HEK293 (cell line): ENCODE measurements around the gene CCDC88C.

ENCODE experiments used
- CTCF ChIA-PET: fragments of 350-600 bp; formaldehyde crosslinking; extraction: SDS; loops from one replicate; lab custom pipeline; 2021; ENCODE audit warnings: antibody characterized with exemption; lab: Yijun Ruan, JAX
- POLR2A ChIA-PET: fragments of 300-600 bp; formaldehyde crosslinking; extraction: SDS; loops from one replicate; lab custom pipeline; 2020; ENCODE audit warnings: antibody characterized with exemption, inconsistent platforms; lab: Yijun Ruan, JAX
- H3K27ac ChIP-seq: fragments of 200-500 bp; sonication (Bioruptor generic); 2 replicates; pipeline ENCODE4 v1.5.1; 2014; ENCODE audit warnings: low read depth, low read length, control low read depth, inconsistent platforms; ENCODE audit errors: extremely low read depth
- H3K36me3 ChIP-seq, 2 experiments: fragments of 200-500 bp in 1 of 2; sonication (Bioruptor generic) in 1 of 2; 1 replicate in 1 of 2; 2 replicates in 1 of 2; pipeline ENCODE4 v1.5.1; 2014 to 2017; ENCODE audit warnings: inconsistent platforms in 2 of 2, low read length in 2 of 2; ENCODE audit not compliant: control insufficient read depth in 2 of 2, insufficient read depth in 1 of 2
- H3K4me1 ChIP-seq: fragments of 200-500 bp; sonication (Bioruptor generic); 2 replicates; pipeline ENCODE4 v1.5.1; 2014; ENCODE audit warnings: mild to moderate bottlenecking, low read length, inconsistent platforms; ENCODE audit not compliant: control insufficient read depth, insufficient read depth
- H3K4me3 ChIP-seq: 2 replicates; pipeline ENCODE4 v1.5.1; 2011; ENCODE audit warnings: low read depth, mild to moderate bottlenecking, control low read depth, low read length, moderate library complexity
- H3K9me3 ChIP-seq: fragments of 200-500 bp; sonication (Bioruptor generic); 2 replicates; pipeline ENCODE4 v1.5.1; 2014; ENCODE audit warnings: low read depth, low read length, inconsistent platforms; ENCODE audit not compliant: control insufficient read depth, insufficient read depth
- BCL11A ChIP-seq: fragments of 450-650 bp; formaldehyde crosslinking; IDR thresholded peaks from 2 replicates; pipeline ENCODE4 v1.5.1; 2016; ENCODE audit warnings: low read depth, missing biosample characterization, missing genetic modification characterization
- HOXC10 ChIP-seq: sonication (generic); formaldehyde crosslinking; IDR thresholded peaks from 2 replicates; pipeline ENCODE4 v1.8.1; 2023; ENCODE audit warnings: mild to moderate bottlenecking, missing genetic modification reagents
- ZBTB17 ChIP-seq: fragments of 450-650 bp; formaldehyde crosslinking; IDR thresholded peaks from 2 replicates; pipeline ENCODE4 v1.5.1; 2016; ENCODE audit warnings: missing biosample characterization, missing genetic modification characterization
- ZNF10 ChIP-seq: fragments of 450-650 bp; formaldehyde crosslinking; IDR thresholded peaks from 2 replicates; pipeline ENCODE4 v1.5.1; 2017; ENCODE audit warnings: missing biosample characterization, missing genetic modification characterization
- ZNF169 ChIP-seq: fragments of 450-650 bp; formaldehyde crosslinking; IDR thresholded peaks from 2 replicates; pipeline ENCODE4 v1.5.1; 2016; ENCODE audit warnings: missing biosample characterization, missing genetic modification characterization
- ZNF184 ChIP-seq: fragments of 450-650 bp; IDR thresholded peaks from 2 replicates; pipeline ENCODE4 v1.5.1; 2018; ENCODE audit warnings: missing biosample characterization, mild to moderate bottlenecking, missing genetic modification characterization
- ZNF2 ChIP-seq: fragments of 450-650 bp; formaldehyde crosslinking; IDR thresholded peaks from 2 replicates; pipeline ENCODE4 v1.5.1; 2016; ENCODE audit warnings: missing biosample characterization, missing genetic modification characterization
- ZNF214 ChIP-seq: fragments of 450-650 bp; formaldehyde crosslinking; IDR thresholded peaks from 2 replicates; pipeline ENCODE4 v1.5.1; 2017; ENCODE audit warnings: missing biosample characterization, mild to moderate bottlenecking, missing genetic modification characterization, borderline replicate concordance
- ZNF248 ChIP-seq: fragments of 450-650 bp; formaldehyde crosslinking; IDR thresholded peaks from 2 replicates; pipeline ENCODE4 v1.5.1; 2017; ENCODE audit warnings: missing biosample characterization, missing genetic modification characterization
- ZNF266 ChIP-seq: fragments of 450-650 bp; formaldehyde crosslinking; IDR thresholded peaks from 2 replicates; pipeline ENCODE4 v1.5.1; 2016; ENCODE audit warnings: missing biosample characterization, missing genetic modification characterization, low read depth
- ZNF274 ChIP-seq, 2 experiments: fragments of 200-500 bp in 1 of 2; fragments of 450-650 bp in 1 of 2; sonication (Bioruptor generic) in 1 of 2; formaldehyde crosslinking in 1 of 2; IDR thresholded peaks; 2 replicates each; pipeline versions ENCODE4 v1.5.1 to v1.6.1; 2014 to 2016; ENCODE audit warnings: borderline replicate concordance in 1 of 2, inconsistent platforms in 1 of 2, low read length in 1 of 2, missing biosample characterization in 1 of 2, missing genetic modification characterization in 1 of 2
- ZNF292 ChIP-seq: fragments of 450-650 bp; formaldehyde crosslinking; IDR thresholded peaks from 2 replicates; pipeline ENCODE4 v1.5.1; 2016; ENCODE audit warnings: low read depth, missing biosample characterization, missing genetic modification characterization, borderline replicate concordance
- ZNF366 ChIP-seq: fragments of 450-650 bp; formaldehyde crosslinking; conservative IDR thresholded peaks from 2 replicates; pipeline ENCODE4 v1.5.1; 2016; ENCODE audit warnings: missing biosample characterization, missing genetic modification characterization
- ZNF571 ChIP-seq: fragments of 450-650 bp; formaldehyde crosslinking; IDR thresholded peaks from 2 replicates; pipeline ENCODE4 v1.5.0; 2017; ENCODE audit warnings: missing biosample characterization, missing genetic modification characterization
- ZNF600 ChIP-seq: fragments of 450-650 bp; formaldehyde crosslinking; IDR thresholded peaks from 2 replicates; pipeline ENCODE4 v1.5.1; 2016; ENCODE audit warnings: missing biosample characterization, missing genetic modification characterization
- ZNF692 ChIP-seq: fragments of 450-650 bp; formaldehyde crosslinking; IDR thresholded peaks from 2 replicates; pipeline ENCODE4 v1.5.1; 2016; ENCODE audit warnings: missing biosample characterization, missing genetic modification characterization
- ZNF792 ChIP-seq: fragments of 450-650 bp; formaldehyde crosslinking; IDR thresholded peaks from 2 replicates; pipeline ENCODE4 v1.5.1; 2016; ENCODE audit warnings: missing biosample characterization, missing genetic modification characterization
- TF ChIP-seq, protein P1 (sequence below): fragments of 450-650 bp; formaldehyde crosslinking; IDR thresholded peaks from 2 replicates; pipeline ENCODE4 v1.5.1; 2016; ENCODE audit warnings: missing biosample characterization, missing genetic modification characterization
- TF ChIP-seq, protein P2 (sequence below): fragments of 450-650 bp; formaldehyde crosslinking; IDR thresholded peaks from 2 replicates; pipeline ENCODE4 v1.5.1; 2016; ENCODE audit warnings: missing biosample characterization, missing genetic modification characterization
- TF ChIP-seq, protein P3 (sequence below): fragments of 450-650 bp; formaldehyde crosslinking; IDR thresholded peaks from 2 replicates; pipeline ENCODE4 v1.5.1; 2017; ENCODE audit warnings: missing biosample characterization, missing genetic modification characterization

Gene CCDC88C

GRCh38 chr14:91352053-91352452 lies 65.6 kb downstream of the CCDC88C start:
- Histone ChIP-seq H3K27ac (no peak overlapping the region), H3K4me3 (no peak overlapping the region), H3K9me3 (no peaks in the 10 kb centered on the region), H3K4me1 (no peaks in the 10 kb centered on the region), H3K36me3 (no peaks in the 10 kb centered on the region)
- CTCF ChIA-PET = interaction anchor here (0.6 kb wide), 1 partner anchor 15 kb away, joined by 4 read pairs; no protein-coding TSS in a partner anchor
- TF ChIP-seq, protein P1, sequence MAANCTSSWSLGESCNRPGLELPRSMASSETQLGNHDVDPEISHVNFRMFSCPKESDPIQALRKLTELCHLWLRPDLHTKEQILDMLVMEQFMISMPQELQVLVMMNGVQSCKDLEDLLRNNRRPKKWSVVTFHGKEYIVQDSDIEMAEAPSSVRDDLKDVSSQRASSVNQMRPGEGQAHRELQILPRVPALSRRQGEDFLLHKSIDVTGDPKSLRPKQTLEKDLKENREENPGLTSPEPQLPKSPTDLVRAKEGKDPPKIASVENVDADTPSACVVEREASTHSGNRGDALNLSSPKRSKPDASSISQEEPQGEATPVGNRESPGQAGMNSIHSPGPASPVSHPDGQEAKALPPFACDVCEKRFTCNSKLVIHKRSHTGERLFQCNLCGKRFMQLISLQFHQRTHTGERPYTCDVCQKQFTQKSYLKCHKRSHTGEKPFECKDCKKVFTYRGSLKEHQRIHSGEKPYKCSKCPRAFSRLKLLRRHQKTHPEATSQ (tag by site-specific recombination) = no peak
- TF ChIP-seq ZNF692 (tag by site-specific recombination) = no peak
- no peak for TF ChIP-seq ZNF10 (tag by site-specific recombination)
- no peak for TF ChIP-seq ZNF600 (tag by site-specific recombination)
- no peak for TF ChIP-seq ZNF248 (tag by site-specific recombination)
- TF ChIP-seq HOXC10 (CRISPR knock-in tag) = no peak
- no peak for TF ChIP-seq ZBTB17 (tag by site-specific recombination)
- POLR2A ChIA-PET = no interaction called here

- H3K4me1 ChIP-seq = no peaks in the 10 kb centered on the region
- ChIA-PET POLR2A (no interaction called here), CTCF (interaction anchor here (2.0 kb wide), 1 partner anchor 28 kb away, joined by 5 read pairs; no protein-coding TSS in a partner anchor)
Observed at GRCh38 chr14:91351512-91351862, 66.1 kb downstream of the CCDC88C start.

More at GRCh38 chr14:91351512-91351862, 66.1 kb downstream of the CCDC88C start:
- Histone ChIP-seq H3K9me3 (no peaks in the 10 kb centered on the region), H3K36me3 (no peaks in the 10 kb centered on the region), H3K27ac (no peak overlapping the region), H3K4me3 (no peak overlapping the region)
- no peak for TF ChIP-seq ZNF366 (tag by site-specific recombination)
- TF ChIP-seq ZNF184 = no peak
- no peak for TF ChIP-seq ZNF214
- no peak for TF ChIP-seq ZNF792
- no peak for TF ChIP-seq ZNF292 (tag by site-specific recombination)
- TF ChIP-seq, protein P2, sequence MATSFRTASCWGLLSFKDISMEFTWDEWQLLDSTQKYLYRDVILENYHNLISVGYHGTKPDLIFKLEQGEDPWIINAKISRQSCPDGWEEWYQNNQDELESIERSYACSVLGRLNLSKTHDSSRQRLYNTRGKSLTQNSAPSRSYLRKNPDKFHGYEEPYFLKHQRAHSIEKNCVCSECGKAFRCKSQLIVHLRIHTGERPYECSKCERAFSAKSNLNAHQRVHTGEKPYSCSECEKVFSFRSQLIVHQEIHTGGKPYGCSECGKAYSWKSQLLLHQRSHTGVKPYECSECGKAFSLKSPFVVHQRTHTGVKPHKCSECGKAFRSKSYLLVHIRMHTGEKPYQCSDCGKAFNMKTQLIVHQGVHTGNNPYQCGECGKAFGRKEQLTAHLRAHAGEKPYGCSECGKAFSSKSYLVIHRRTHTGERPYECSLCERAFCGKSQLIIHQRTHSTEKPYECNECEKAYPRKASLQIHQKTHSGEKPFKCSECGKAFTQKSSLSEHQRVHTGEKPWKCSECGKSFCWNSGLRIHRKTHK = no peak
- TF ChIP-seq ZNF2 (tag by site-specific recombination) = no peak
- TF ChIP-seq BCL11A = no peak
- TF ChIP-seq ZNF274 (IDR thresholded peaks at IDR 0.05; ENCODE audit: low read length) = no peak
- TF ChIP-seq ZNF274 (tag by site-specific recombination; IDR thresholded peaks at IDR 0.05; ENCODE audit: borderline replicate concordance) = no peak
- TF ChIP-seq, protein P3, sequence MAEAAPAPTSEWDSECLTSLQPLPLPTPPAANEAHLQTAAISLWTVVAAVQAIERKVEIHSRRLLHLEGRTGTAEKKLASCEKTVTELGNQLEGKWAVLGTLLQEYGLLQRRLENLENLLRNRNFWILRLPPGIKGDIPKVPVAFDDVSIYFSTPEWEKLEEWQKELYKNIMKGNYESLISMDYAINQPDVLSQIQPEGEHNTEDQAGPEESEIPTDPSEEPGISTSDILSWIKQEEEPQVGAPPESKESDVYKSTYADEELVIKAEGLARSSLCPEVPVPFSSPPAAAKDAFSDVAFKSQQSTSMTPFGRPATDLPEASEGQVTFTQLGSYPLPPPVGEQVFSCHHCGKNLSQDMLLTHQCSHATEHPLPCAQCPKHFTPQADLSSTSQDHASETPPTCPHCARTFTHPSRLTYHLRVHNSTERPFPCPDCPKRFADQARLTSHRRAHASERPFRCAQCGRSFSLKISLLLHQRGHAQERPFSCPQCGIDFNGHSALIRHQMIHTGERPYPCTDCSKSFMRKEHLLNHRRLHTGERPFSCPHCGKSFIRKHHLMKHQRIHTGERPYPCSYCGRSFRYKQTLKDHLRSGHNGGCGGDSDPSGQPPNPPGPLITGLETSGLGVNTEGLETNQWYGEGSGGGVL (tag by site-specific recombination) = no peak
- no peak for TF ChIP-seq ZNF169
- TF ChIP-seq ZNF248 (tag by site-specific recombination) = no peak
- TF ChIP-seq ZNF571 (tag by site-specific recombination) = no peak
- TF ChIP-seq ZNF266 (tag by site-specific recombination) = no peak
